Stimulated activated CD4-positive, alpha-beta T cell treated with anti-CD3 and anti-CD28 coated beads, Interleukin-1b, Interleukin-23, amount 100 ng/mL, for 24 hours (primary cell): Measurements from ENCODE around the gene MUC5B.

ENCODE experiments used
- DNase-seq, 4 experiments: peaks; one replicate each; pipeline ENCODE4 v3.0.0-alpha.2; 2020; ENCODE audit warnings: low read depth in 4 of 4, low spot score in 1 of 4

Gene MUC5B

DNA sequence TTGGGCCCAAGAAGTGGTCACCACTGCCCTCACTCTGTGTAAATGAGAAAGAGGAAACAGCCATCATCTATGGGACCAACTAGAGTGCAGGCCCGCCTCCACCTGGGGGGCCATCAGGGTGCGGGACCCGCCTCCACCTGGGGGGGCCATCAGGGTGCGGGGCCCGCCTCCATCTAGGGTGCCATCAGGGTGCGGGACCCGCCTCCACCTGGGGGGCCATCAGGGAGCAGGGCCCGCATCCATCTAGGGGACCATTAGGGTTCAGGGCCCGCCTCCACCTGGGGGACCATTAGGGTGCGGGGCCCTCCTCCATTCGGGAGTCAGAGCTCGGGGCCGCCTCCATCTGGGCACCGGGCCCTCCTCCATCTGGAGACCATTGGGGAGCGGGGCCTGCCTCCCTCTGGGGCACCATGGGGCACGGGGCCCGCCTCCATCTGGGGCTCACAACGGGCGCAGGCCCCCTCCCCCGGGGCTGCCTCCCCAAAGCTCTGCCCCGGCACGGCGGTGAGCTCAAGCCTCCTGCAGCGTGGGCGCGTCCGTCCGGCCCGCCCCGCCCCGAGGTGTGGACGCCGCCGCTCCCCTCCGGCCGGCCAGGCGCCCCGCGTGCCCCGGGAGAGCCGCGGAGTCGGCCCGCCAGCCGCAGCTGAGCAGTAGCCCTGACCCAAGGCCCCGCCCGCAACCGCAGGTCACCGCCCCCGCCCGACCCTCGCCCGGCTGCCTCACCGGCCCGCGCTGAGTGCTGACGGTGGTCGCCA lies 86.1 kb downstream of the MUC5B start:
- no peak for DNase-seq

DNA sequence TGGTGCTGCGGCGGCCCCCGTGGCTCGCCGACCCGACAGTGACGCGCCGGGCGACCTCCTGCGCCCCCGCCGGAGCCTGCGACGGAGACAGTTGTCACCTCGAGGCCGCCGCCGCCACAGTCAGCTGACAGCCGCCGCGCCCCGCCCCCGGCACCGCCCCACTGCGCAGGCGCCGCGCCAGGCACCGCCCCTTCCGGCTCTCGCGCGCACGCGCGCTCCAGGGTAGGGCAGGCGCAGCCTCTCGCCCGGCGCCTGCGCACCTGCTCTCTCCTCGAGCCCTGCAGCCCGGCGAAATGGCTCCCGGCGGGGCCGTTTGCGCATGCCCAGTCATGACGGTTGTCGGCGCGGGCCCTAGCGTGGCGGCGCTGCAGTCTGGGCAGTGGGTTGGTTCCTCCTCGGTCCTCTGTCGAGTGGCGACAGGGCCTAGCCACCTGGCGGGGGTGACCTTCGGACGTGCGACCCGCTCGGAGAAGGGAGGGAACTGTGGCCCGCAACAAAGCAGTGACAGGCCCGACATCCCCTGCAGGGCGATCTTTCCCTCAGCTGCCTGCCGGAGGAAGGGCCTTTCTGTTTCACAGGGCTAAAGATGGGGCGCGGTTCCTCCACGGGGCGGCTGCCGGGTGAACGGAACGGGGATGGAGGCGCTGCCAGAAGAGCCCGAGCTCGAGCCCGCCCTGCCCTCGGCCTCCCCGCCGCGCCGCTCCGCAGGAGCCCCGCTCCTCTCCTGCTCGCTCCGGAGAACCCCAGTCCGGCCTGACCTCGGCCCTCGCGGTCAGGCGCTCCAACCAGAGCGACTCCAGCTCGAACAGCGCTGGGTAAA lies 86.8 kb downstream of the MUC5B start, which contains the start of gene TOLLIP:
TOLLIP (minus strand) TSS at position 135 of the 820 bp plus-strand sequence; CDS start at position 1, 134 bp downstream.
- peak; percentile 90 to 95 (median 93) for DNase-seq

DNA sequence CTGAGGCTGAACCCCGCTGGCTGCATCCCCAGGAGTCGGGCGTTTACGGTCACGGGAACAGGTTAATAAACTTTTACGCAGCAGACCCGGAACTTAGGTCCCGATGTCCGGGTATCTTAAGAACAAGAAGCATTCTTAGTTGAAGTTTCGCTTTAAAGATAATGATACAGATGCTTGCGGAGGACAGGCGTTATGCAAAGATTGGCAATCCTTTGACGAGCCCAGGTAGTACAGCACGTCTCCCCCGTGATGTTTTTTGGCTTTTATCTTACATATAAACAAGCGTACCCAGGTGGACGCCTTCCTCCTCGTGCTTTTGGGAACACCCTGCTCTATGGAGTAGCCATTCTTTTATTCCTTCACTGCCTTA lies 87.4 kb downstream of the MUC5B start:
- no peak for DNase-seq

DNA sequence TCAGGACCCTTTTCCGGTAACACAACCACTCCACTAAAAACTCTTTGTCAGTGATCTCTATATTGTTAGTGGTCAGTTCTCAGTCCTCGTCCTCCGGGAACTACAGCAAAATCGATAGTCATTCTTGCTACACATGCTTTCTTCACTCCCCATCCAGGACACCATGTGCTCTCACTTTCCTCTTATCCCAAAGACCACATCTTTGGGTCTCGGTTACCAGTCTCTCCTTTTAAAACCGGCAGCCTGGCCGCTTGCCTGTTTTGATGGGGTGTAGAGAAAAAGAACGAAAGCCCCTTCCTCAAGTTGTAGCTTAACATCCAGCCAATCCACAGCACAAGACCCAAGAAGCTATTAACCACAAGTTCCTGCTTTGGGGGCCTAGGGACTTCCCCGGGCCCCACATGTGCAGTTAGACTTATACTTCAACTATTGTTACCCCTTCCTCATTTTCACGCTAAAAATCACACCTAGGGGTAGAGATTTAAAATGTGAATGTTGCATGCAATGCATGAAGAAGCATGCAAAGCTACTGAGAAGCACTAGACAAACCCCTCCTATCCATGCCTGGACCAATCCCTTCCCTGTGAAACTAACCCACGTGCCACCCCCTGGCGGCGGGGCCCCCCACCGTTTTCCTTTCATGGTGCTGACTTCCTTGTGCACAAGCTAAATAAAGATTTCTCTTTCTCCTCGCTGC lies 88.1 kb downstream of the MUC5B start:
- peak in 1 of 4 experiments; percentile 33 for DNase-seq
